Thymus (tissue), 11 donors: ENCODE results near the gene RTKN2. TPM values are rescaled to one million over a fixed set of nuclear protein-coding genes. Genes with fewer than 3 reads are reported as not detected.

Experiments used
- DNase-seq, 9 donors: peaks; one replicate each; pipeline ENCODE4 v3.0.0-alpha.2; 2013; ENCODE audit warnings: low spot score in 9 of 9, low read depth in 6 of 9, missing footprints in 1 of 9
- H3K27ac ChIP-seq, 2 donors: one replicate each; pipeline ENCODE4 v1.5.1; 2013; ENCODE audit warnings: control low read depth in 1 of 2, low read depth in 1 of 2, low read length in 1 of 2, mild to moderate bottlenecking in 1 of 2, moderate library complexity in 1 of 2
- H3K27me3 ChIP-seq, 2 donors: one replicate each; pipeline ENCODE4 v1.5.1; 2013; ENCODE audit warnings: low read length in 1 of 2; ENCODE audit not compliant: control insufficient read depth in 2 of 2, insufficient read depth in 1 of 2
- H3K36me3 ChIP-seq, 2 donors: one replicate each; pipeline ENCODE4 v1.5.1; 2013; ENCODE audit warnings: low read length in 1 of 2, mild to moderate bottlenecking in 1 of 2, moderate library complexity in 1 of 2; ENCODE audit not compliant: control insufficient read depth in 2 of 2, insufficient read depth in 2 of 2
- H3K4me1 ChIP-seq, 2 donors: one replicate each; pipeline ENCODE4 v1.5.1; 2013; ENCODE audit warnings: low read length in 2 of 2; ENCODE audit not compliant: control insufficient read depth in 2 of 2, insufficient read depth in 2 of 2
- H3K4me3 ChIP-seq, 2 donors: one replicate each; pipeline ENCODE4 v1.5.1; 2013; ENCODE audit warnings: low read length in 2 of 2, control low read depth in 1 of 2, mild to moderate bottlenecking in 1 of 2
- H3K9me3 ChIP-seq, 2 donors: one replicate each; pipeline ENCODE4 v1.5.1; 2013; ENCODE audit warnings: low read length in 1 of 2, mild to moderate bottlenecking in 1 of 2; ENCODE audit not compliant: control insufficient read depth in 2 of 2, insufficient read depth in 1 of 2
- WGBS: extraction: QIAGEN DNeasy Blood & Tissue Kit; methylation state at CpG from one replicate; pipeline ENCODE4 v1.1.7; 2013; 5-methylcytosine and 5-hydroxymethylcytosine counted together
- polyA plus RNA-seq: library from polyadenylated mRNA; stranded (reverse); fragments of 200-250 nt; gene quantifications from one replicate; pipeline ENCODE4 v1.2.3, GENCODE V29; 2013
- total RNA-seq: library from RNA; stranded (reverse); fragments of 120-200 nt; gene quantifications from one replicate; pipeline ENCODE4 v1.2.4, GENCODE V29; 2013
- donor health status: healthy.

RTKN2 gene
- total and polyA plus RNA-seq, 2 donors: 5.0 to 6.2 TPM

DNA sequence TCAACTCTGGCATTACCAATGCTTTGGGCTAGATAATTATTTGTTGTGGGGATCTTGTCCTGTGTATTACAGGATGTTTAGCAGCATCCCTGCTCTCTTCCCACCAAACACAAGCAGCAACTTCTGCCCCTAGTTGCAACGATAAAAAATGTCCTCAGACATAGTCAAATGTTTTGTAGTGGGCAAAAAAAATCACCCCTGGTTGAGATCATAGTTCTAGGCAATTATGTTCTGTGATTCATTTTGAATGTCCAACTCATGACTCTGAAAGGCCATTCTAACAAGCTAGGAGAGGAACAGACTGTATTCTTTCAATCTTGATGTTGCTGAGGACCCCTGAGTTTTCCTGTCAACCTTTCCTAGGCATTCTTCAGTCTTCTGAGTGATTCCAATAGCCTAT, 79.5 kb downstream of the RTKN2 start:
- no peak overlapping the region for H3K4me3 ChIP-seq
- no peak overlapping the region for H3K27ac ChIP-seq
- DNase-seq: no peak
- peaks cover 19 to 36% of the 10 kb centered on the region in 2 donors for H3K4me1 ChIP-seq
- WGBS: 97% methylated on average over 1 of the region's 1 CpG
- no peaks in the 10 kb centered on the region for H3K36me3 ChIP-seq
- no peaks in the 10 kb centered on the region for H3K27me3 ChIP-seq
- no peaks in the 10 kb centered on the region for H3K9me3 ChIP-seq

DNA sequence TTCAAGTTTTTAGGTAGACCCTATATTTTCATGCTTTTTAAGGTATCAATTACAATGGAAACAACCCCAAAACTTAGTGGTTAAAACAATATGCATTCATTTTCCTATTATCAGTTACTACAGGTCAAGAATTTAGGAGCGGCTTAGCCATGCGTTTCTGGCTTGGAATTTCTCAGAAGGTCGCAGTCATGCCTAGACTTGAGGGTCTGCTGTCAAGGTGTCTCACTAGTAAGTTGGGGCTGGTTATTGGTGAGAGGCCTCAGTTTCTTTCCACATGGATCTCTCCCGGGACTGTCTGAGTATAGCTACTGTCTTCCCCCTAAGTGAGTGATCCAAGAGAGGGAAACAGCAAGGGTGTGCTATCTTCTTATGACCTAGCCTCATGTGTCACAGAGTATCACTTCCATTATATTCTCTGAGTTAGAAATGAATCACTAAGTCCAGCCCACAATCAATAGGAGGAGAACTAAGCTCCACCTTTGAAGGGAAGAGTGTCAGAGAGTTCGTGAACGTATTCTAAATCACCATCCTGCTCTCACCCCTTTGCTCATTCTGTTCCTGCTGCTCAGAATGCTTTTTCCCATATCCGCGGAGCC, 80.5 kb downstream of the RTKN2 start:
- no peak overlapping the region for H3K27ac ChIP-seq
- no peaks in the 10 kb centered on the region for H3K9me3 ChIP-seq
- 95% methylated on average over 8 of the region's 8 CpGs for WGBS
- no peak overlapping the region for H3K4me3 ChIP-seq
- H3K36me3 ChIP-seq: no peaks in the 10 kb centered on the region
- H3K4me1 ChIP-seq: peaks cover 19 to 39% of the 10 kb centered on the region in 2 donors
- no peak for DNase-seq
- H3K27me3 ChIP-seq: no peaks in the 10 kb centered on the region

DNA sequence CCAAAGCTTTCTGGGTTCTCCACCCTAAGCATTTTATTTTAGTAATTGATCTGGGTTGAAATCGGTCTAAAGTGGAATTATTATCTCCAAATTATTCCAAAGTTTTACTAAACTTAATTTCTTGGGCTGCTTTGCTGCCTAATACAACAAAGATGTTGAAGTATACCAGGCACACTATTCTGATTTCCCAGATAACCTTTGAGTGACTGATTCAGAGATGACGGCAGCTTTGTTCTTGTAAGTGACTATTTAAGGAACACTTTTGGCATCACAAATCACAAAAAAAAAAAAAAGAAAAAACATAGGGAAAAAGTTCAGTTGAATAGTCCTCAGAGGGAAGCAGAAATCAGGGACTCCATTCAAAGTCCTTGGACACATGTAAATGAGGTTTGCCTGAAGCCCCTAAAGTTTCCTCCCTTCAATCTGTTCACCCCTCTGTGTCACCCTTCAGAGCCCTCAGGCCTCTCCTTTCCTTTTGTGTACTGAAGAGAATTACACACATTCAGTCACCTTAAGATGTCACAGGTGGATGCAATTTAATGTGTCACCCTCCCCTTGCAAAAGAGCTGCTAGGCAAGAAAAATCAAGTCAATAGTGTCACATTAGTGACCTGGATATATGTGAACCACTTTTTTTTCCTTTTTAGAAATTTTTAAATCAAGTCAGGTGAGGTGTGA, 81.5 kb downstream of the RTKN2 start:
- H3K4me1 ChIP-seq: peaks cover 27 to 44% of the 10 kb centered on the region in 2 donors
- peak in 1 of 9 donors; percentile 35 for DNase-seq
- H3K9me3 ChIP-seq: no peaks in the 10 kb centered on the region
- H3K36me3 ChIP-seq: no peaks in the 10 kb centered on the region
- WGBS: 93% methylated on average over 2 of the region's 2 CpGs
- H3K4me3 ChIP-seq: no peak overlapping the region
- no peaks in the 10 kb centered on the region for H3K27me3 ChIP-seq
- no peak overlapping the region for H3K27ac ChIP-seq

DNA sequence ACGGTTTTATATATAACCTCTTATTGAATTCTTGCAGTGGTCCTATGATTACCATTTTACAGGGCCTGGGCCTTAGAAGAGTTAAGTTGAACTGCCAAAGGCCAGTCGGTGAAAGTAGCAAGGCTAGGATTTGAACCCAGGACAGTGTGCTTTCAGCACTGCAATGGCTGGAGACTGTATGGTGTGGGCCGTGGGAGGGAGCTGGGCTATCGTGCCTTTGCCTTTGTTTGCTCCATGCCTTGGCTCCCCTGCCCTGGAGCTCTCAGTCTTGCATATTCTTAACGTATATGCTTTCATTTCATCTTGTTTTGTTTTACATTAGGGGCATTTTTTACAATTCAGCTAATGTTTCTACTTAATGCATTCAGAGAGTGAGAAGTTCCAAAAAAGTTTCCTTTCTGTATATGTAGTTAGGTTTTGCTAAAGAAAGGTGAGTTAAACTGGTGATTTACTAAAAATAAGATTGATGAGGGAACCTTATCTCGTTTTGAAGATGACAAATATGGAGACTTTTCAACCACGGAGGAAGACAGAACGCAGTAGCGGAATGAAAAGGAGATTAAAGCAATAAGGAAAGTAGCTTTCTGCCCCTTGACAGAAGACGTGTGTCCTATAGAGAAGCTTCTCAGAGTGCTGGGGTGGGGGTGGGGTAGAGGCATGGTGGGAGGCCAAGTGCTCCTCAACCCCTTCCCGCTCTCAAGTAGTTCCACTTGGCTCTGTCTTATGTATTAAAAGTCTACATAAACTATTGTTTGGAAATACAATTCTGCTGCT, 82.5 kb downstream of the RTKN2 start:
- 67% methylated on average over 11 of the region's 11 CpGs for WGBS
- peak in 1 of 9 donors; percentile 30 for DNase-seq
- Histone ChIP-seq H3K36me3 (no peaks in the 10 kb centered on the region), H3K4me3 (no peak overlapping the region), H3K9me3 (peaks cover 0 to 5% of the 10 kb centered on the region in 2 donors), H3K4me1 (peaks cover 29 to 52% of the 10 kb centered on the region in 2 donors), H3K27ac (peak overlapping the region in 1 of 2 donors; percentile 58), H3K27me3 (no peaks in the 10 kb centered on the region)

DNA sequence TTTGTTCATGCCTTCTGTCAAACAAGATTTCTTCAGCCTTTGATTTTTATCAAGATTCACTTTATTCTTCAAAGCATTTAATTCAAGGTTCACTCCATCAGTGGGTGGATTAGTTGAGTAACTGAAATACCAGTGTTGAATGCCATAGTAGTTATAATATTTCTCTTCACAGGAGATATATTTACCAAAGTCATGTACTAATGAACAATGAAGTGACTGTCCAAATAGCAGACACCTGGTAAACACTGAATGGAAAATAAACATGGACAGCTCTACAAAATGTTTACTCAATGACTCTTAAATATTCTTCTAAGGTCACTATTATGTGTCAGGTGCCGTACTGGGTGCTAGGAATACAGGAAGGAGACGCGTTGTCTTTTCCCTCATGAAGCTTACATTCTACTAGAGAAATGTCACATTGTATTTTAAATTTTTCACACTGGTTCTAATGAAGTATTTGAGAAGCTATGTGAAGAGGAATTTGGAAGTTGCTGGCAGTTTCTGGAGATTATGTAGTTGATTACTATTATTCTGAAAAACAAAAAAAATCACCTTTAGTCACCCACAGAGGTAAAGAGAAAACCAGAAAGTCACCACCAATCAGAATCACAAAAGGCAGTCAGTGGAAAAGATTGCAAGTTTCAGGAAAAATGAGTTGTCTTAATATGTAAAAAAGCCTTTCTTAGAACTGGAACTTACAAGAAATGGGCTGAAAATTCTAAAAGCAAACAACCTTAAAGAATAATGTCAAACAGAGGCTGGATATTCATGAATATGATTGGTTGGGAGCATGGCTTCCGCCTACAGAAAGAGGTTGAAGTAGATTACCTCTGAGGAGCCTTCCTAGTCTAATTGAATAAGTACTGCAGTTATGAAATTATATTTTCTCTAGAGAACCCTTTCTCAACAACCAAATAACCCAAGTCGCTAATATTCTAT, 84.5 kb downstream of the RTKN2 start:
- H3K36me3 ChIP-seq: no peaks in the 10 kb centered on the region
- no peak overlapping the region for H3K4me3 ChIP-seq
- WGBS: 94% methylated on average over 5 of the region's 5 CpGs
- peak in 1 of 9 donors; percentile 25 for DNase-seq
- peaks cover 29 to 52% of the 10 kb centered on the region in 2 donors for H3K4me1 ChIP-seq
- peak overlapping the region in 1 of 2 donors; percentile 81 for H3K27ac ChIP-seq
- H3K9me3 ChIP-seq: peaks cover 0 to 9% of the 10 kb centered on the region in 2 donors
- no peaks in the 10 kb centered on the region for H3K27me3 ChIP-seq

DNA sequence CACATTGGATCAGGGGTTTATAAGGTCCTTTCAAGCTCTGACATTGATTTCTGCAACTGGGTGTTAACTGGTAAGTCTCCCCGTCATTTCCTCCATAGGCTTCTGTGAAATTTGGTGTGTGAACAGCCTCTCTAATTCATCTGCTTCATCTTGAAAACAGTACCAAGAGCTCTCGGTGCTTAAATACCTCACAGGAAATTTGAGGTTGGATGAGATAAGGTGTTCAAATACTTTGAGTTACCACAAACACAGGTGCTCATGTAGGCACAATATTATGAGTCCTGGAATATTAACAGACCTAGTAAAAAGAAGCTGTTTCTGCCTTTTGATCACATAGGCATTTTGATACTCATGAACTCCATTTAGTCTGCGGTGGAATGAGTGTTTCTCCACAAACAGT, 85.2 kb downstream of the RTKN2 start:
- peaks cover 29 to 52% of the 10 kb centered on the region in 2 donors for H3K4me1 ChIP-seq
- DNase-seq: peak; percentile 63 to 95 (median 83)
- H3K9me3 ChIP-seq: peaks cover 0 to 9% of the 10 kb centered on the region in 2 donors
- H3K36me3 ChIP-seq: no peaks in the 10 kb centered on the region
- H3K27ac ChIP-seq: peak overlapping the region; percentile 31 to 81
- WGBS: 7% methylated on average over 3 of the region's 3 CpGs
- no peak overlapping the region for H3K4me3 ChIP-seq
- no peaks in the 10 kb centered on the region for H3K27me3 ChIP-seq

DNA sequence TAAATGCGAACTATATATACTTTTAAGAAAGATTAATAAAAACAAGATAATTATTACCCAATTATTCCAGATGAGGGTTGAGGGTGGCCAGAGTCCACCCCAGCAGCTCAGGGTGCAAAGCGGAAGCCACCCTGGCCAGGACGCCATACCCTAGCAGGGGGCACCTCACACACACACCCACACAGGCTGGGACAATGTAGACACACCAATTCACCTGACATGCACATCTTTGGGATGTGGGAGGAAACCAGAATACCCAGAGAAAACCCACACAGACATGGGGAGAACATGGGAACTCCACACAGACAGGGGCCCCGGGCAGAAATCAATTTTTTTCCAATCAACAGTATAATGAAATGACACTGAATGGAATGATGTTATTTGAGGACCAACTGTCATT, 86.0 kb downstream of the RTKN2 start:
- Histone ChIP-seq H3K27me3 (no peaks in the 10 kb centered on the region), H3K4me1 (peaks cover 28 to 48% of the 10 kb centered on the region in 2 donors), H3K4me3 (no peak overlapping the region), H3K36me3 (no peaks in the 10 kb centered on the region), H3K9me3 (peaks cover 0 to 9% of the 10 kb centered on the region in 2 donors), H3K27ac (peak overlapping the region in 1 of 2 donors; percentile 39)
- WGBS: 72% methylated on average over 4 of the region's 4 CpGs
- peak in 1 of 9 donors; percentile 30 for DNase-seq

DNA sequence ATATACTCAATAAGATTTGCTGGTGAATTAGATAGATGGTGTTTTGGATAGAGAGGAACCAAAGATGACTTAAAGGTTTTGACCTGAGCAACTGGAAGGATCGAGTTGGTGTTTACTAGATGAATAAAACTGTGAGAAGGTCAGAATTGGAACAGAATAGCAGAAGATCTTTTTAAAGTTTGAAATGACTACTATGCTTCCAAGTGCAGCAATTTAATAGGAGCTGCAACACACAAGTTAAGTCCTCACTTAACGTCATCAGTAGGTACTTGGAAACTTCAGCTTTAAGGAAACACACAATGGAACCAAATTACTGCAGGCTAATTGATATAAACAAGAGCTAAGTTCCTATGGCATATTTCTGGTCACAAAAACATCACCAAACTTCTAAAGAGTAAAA, 86.5 kb downstream of the RTKN2 start:
- WGBS: 89% methylated on average over 2 of the region's 2 CpGs
- no peaks in the 10 kb centered on the region for H3K27me3 ChIP-seq
- DNase-seq: peak in 1 of 9 donors; percentile 13

More for the DNA sequence above, 86.5 kb downstream of the RTKN2 start:
- H3K27ac ChIP-seq: no peak overlapping the region
- H3K4me1 ChIP-seq: peaks cover 24 to 44% of the 10 kb centered on the region in 2 donors
- H3K9me3 ChIP-seq: peaks cover 0 to 9% of the 10 kb centered on the region in 2 donors
- H3K36me3 ChIP-seq: no peaks in the 10 kb centered on the region
- no peak overlapping the region for H3K4me3 ChIP-seq
